Astrocyte (in vitro differentiated cells and primary cell): ENCODE measurements around the gene DNAH1.

Experiments used
- EZH2 ChIP-seq: IDR thresholded peaks from 2 replicates; pipeline ENCODE4 v1.6.1; 2012; ENCODE audit warnings: mild to moderate bottlenecking, low read length, inconsistent platforms; ENCODE audit not compliant: insufficient read depth
- TF ChIP-seq, protein P1 (sequence below): IDR thresholded peaks from 2 replicates; pipeline ENCODE4 v1.5.1; 2011; ENCODE audit warnings: low read depth, mild to moderate bottlenecking, inconsistent platforms, low read length, moderate library complexity; ENCODE audit not compliant: insufficient read depth

GRCh38 chr3:52401551-52401950 lies 85.4 kb downstream of the DNAH1 start:
- no peak for TF ChIP-seq EZH2
- TF ChIP-seq, protein P1, sequence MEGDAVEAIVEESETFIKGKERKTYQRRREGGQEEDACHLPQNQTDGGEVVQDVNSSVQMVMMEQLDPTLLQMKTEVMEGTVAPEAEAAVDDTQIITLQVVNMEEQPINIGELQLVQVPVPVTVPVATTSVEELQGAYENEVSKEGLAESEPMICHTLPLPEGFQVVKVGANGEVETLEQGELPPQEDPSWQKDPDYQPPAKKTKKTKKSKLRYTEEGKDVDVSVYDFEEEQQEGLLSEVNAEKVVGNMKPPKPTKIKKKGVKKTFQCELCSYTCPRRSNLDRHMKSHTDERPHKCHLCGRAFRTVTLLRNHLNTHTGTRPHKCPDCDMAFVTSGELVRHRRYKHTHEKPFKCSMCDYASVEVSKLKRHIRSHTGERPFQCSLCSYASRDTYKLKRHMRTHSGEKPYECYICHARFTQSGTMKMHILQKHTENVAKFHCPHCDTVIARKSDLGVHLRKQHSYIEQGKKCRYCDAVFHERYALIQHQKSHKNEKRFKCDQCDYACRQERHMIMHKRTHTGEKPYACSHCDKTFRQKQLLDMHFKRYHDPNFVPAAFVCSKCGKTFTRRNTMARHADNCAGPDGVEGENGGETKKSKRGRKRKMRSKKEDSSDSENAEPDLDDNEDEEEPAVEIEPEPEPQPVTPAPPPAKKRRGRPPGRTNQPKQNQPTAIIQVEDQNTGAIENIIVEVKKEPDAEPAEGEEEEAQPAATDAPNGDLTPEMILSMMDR: no peak
